Choroid plexus epithelial cell (primary cell): Measurements from ENCODE around the gene RAB1B.

Experiments used
- DNase-seq: peaks from one replicate; pipeline ENCODE4 v3.0.0-alpha.2; 2010; ENCODE audit warnings: low read depth
- H3K4me3 ChIP-seq: 2 replicates; pipeline ENCODE4 v1.5.1; 2011; ENCODE audit warnings: low read depth, mild to moderate bottlenecking, control low read depth, low read length, moderate library complexity
- TF ChIP-seq, protein P1 (sequence below): conservative IDR thresholded peaks from 2 replicates; pipeline ENCODE4 v1.5.1; 2011; ENCODE audit warnings: low read depth, mild to moderate bottlenecking, control low read depth, inconsistent platforms, low read length, moderate library complexity

Gene RAB1B

DNA sequence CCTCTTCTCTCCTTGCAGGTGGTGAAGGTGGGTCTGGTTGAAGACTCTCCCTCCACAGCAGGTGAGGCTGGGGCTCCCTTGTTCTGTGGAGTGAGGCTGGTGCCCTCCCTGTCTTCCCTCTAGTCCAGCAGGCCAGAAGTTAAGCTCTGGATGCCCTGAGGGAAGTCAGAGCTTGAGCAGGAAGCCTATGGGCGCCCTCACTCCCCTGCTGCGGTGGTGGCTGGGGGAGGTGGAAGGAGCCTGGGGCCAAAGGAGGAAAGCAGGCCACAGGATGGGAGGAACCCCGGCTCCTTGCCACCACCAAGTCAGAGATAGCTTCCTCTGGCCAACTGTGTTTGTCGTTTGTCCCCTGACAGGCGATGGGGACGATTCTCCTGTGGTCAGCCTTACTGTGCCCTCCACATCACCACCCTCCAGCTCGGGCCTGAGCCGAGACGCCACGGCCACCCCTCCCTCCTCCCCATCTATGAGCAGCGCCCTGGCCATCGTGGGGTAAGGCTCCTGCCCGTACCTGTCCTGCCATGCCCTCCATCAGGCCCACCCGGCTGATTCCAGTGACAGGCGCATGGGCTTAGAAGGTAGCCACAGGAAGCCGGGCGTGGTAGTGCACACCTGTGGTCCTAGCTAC, 29.5 kb upstream of the RAB1B start:
- TF ChIP-seq, protein P1, sequence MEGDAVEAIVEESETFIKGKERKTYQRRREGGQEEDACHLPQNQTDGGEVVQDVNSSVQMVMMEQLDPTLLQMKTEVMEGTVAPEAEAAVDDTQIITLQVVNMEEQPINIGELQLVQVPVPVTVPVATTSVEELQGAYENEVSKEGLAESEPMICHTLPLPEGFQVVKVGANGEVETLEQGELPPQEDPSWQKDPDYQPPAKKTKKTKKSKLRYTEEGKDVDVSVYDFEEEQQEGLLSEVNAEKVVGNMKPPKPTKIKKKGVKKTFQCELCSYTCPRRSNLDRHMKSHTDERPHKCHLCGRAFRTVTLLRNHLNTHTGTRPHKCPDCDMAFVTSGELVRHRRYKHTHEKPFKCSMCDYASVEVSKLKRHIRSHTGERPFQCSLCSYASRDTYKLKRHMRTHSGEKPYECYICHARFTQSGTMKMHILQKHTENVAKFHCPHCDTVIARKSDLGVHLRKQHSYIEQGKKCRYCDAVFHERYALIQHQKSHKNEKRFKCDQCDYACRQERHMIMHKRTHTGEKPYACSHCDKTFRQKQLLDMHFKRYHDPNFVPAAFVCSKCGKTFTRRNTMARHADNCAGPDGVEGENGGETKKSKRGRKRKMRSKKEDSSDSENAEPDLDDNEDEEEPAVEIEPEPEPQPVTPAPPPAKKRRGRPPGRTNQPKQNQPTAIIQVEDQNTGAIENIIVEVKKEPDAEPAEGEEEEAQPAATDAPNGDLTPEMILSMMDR = no peak

DNA sequence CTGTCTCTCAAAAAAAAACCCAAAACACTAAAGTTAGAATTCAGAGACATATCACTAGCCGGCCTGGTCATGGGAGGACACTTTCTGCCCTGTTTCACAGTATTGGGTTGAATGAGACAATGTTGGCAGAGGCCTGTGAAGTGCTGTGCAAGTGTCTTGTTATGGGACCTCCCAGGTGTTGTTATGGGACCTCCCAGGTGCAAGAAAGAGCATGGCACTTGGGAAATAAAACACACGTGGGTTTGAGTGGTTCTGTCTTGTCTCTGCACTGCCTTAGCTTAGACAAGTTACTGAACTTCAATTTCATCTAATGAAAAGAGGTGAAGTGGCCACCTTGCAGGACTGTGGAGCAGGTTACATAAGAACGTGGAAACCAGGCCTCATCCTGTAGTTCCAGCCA, 28.9 kb upstream of the RAB1B start:
- TF ChIP-seq, protein P1 = no peak
- no peak overlapping the region for H3K4me3 ChIP-seq
- DNase-seq = no peak

More for the DNA sequence above, 29.5 kb upstream of the RAB1B start:
- no peak overlapping the region for H3K4me3 ChIP-seq
- DNase-seq = no peak

DNA sequence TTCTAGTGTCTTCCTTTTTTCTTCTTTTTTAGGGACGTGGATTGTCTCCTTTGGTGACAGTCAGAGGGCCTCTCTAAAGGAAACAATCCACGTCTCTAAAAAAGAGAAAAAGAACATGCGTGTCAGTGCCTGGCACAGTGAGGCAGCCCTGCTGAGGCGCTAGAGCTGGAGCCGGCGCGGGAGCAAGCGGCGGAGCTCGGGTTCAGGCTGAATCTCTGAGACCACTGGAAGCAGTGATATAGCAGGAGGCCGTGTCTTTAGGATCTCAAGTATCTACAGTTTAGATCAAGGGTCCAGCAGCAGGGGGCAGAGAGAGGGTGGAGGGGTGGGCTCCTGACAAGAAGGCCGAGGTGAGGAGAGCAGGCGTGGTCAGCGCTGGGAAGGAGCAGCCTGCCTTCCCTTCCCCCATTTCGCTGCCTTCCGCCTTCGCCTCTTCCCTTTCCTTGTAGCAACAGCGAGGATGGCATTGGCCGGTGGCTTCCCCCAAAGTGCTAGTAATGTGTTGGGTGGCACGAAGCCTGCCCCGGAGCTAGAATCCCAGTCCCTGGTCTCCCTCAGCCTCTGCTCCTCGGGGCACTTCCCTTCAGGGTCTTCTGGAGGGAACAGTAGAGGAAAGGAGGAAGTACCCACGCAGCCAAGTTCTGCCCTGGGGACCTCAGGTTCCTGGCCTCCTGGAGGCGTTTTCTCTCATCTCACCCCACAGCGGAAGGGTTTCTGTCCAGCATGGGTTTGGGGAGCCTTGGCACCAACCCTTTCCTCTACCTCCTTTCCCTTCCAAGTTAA, 28.2 kb upstream of the RAB1B start:
- TF ChIP-seq, protein P1 = no peak
- H3K4me3 ChIP-seq = no peak overlapping the region

DNA sequence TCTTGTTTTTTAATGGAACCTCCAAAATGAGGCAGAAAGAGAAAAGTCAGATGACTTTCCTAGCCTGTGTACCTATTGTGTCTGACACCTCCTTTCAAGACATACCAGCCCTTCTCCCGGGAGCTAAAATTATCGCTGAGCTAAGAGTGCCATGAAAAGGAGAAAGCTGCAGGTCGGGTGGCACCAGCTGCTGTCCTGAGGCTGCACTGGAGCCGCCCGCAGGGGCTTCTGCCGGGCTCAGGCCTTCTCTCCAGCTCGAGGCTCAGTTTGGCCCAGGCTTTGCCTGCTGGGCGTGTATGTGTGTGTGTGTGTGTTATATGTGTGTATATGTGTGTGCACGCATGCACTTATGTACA, 27.7 kb upstream of the RAB1B start:
- no peak overlapping the region for H3K4me3 ChIP-seq
- TF ChIP-seq, protein P1 = no peak
- DNase-seq = no peak

More for the DNA sequence above, 28.2 kb upstream of the RAB1B start:
- DNase-seq = no peak

DNA sequence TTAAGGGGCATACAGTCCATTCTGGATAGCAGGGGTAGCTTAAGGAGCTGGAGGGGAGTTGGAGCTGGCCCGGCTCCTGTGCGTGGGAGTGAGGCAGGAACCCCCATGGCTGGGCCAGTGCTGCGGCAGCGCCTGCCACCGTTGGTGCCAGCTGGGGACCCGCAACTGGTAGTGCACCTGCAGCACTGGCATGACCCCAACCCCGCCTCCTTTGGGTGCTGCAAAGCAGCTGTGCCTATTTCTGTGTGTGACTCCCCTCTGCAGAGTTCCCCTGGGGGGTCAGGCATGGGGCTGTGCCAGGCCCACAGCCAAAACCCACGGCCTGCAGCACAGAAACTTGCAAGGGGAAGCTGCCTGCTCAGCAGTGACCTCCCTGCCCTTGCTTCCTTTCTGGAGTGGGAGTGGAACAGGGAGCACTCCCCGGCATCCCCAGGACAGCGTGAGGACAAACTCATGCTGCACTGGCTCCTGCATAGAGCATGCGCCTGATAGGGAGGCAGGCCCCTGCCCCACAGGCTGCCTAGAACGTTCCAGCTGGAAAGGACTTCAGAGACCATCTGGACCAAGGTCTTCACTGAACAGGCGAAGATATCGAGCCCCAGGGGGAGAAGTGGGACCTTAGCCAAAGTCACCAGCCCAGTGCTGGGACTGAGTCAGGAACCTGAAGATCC, 26.2 kb upstream of the RAB1B start:
- no peak overlapping the region for H3K4me3 ChIP-seq
- DNase-seq = no peak
- TF ChIP-seq, protein P1 = no peak

DNA sequence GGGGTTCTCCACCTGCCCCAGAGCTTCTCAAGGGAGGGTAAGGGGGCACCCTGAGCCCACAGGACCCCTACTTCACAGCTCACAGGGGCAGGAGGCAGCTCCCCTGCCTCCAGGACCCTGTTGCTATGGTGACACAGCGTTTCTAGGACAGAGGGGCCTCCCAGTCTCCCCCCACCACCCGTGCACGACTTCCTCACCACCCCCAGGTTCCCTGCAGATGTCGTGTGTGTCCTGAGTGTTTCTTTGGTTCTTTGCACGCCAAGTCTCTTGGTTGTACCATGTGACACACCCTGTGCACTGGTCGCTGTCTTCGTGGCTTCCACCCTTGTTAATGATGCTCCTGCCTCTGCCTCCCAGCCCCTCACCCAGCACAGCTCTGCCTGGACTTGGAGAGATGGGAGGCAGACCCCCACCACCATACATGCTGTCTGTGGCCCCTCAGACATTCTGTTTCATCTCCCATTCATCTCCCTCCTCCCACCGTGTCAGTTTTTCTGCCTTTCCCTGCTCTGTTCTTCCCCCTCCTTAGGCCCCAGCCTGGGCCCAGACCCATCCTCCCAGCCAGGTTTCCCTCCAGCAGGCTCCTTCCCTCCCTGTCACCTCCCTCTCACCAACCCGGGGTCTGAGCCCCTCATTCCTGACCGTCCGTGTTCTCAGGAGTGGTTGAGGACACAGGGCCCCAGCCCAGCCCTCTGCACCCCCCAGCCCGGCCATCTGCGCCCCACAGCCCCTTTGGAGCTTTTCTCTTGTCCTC, 24.5 kb upstream of the RAB1B start:
- DNase-seq = no peak
- no peak overlapping the region for H3K4me3 ChIP-seq
- TF ChIP-seq, protein P1 = no peak
